Measurements from ENCODE around the gene CD247.

The CD247 gene

DNA sequence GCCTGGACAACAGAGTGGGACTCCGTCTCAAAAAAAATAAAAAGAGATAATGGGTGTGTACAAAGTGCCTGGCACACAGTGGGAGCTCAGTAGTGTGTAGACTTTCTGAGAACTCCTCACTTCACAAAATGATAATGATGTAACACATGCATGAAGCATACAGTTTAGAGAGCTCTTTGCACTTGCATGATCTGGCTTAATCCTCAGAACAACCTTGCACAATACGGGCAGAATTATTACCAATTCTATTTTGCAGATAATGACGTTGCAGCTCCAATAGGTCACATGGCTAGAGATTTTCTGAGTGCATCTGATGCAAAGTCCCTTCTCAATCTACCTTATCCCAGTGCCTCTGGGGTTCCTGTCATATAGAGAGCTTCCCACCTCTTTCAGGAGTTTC is 71.4 kb downstream of the CD247 start:
- Histone ChIP-seq H3K36me3 (ENCODE audit: control insufficient read depth in 4 of 4, insufficient read depth in 4 of 4, low read length in 3 of 4) (no peaks in the 10 kb centered on the region), H3K4me1 (ENCODE audit: control extremely low read depth in 1 of 4, control insufficient read depth in 4 of 4, insufficient read depth in 4 of 4, low read length in 3 of 4) (peaks cover 12 to 19% (median 17%) of the 10 kb centered on the region in 4 experiments), H3K27me3 (replicated peaks in 2 of 5; ENCODE audit: control insufficient read depth in 4 of 5, insufficient read depth in 5 of 5, low read length in 4 of 5) (no peaks in the 10 kb centered on the region), H3K27ac (ENCODE audit: insufficient read depth in 1 of 2, low read depth in 1 of 2, low read length in 2 of 2, poor library complexity in 1 of 2, severe bottlenecking in 2 of 2) (no peak overlapping the region), H3K4me3 (ENCODE audit: control insufficient read depth in 1 of 7, extremely low read depth in 1 of 7, insufficient read depth in 4 of 7, low read depth in 2 of 7, low read length in 6 of 7) (peak overlapping the region in 3 of 7 experiments; percentile 34 to 74 (median 62)), H3K9me3 (ENCODE audit: control extremely low read depth in 1 of 5, control insufficient read depth in 4 of 5, insufficient read depth in 2 of 5, low read depth in 1 of 5, low read length in 4 of 5) (no peaks in the 10 kb centered on the region)
- POLR2A ChIA-PET, result no interaction called here
- CTCF ChIA-PET, result interaction anchor here (0.6 to 2.2 kb wide), 11 partner anchors 9 to 179 kb away, joined by 3 to 8 read pairs (median 3); no protein-coding TSS in a partner anchor
- WGBS (ENCODE audit: insufficient coverage), result 48% methylated on average over 2 of the region's 3 CpGs
- DNase-seq, result no peak

DNA sequence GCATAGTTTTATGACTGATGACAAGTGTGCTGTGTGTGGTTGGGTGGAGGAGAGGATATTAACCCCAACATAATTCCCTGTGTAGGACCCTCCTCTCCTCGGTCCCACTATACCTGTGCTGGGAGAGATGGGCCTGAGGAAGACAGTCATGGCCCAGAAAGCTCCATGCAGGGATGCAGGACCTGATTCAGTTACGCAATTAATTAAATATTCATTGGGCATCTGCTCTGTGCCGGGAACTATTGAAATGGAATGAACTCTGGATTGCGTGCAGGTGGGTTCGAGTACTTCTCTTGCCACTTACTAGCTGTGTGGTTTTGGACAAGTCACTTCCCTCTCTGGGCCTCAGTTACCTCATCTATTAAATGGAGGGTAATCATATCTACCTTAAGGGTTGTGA is 74.6 kb downstream of the CD247 start:
- ChIA-PET POLR2A (no interaction called here), CTCF (interaction anchor here (0.7 to 6.3 kb wide), 15 partner anchors 11 to 377 kb away, joined by 3 to 53 read pairs (median 4); no protein-coding TSS in a partner anchor)
- Histone ChIP-seq H3K9me3 (ENCODE audit: control extremely low read depth in 1 of 5, control insufficient read depth in 4 of 5, insufficient read depth in 2 of 5, low read depth in 1 of 5, low read length in 4 of 5) (no peaks in the 10 kb centered on the region), H3K27me3 (replicated peaks in 2 of 5; ENCODE audit: control insufficient read depth in 4 of 5, insufficient read depth in 5 of 5, low read length in 4 of 5) (peaks cover 0 to 10% (median 0%) of the 10 kb centered on the region in 5 experiments), H3K4me3 (ENCODE audit: control insufficient read depth in 1 of 7, extremely low read depth in 1 of 7, insufficient read depth in 4 of 7, low read depth in 2 of 7, low read length in 6 of 7) (no peak overlapping the region), H3K27ac (ENCODE audit: insufficient read depth in 1 of 2, low read depth in 1 of 2, low read length in 2 of 2, poor library complexity in 1 of 2, severe bottlenecking in 2 of 2) (no peak overlapping the region), H3K4me1 (ENCODE audit: control extremely low read depth in 1 of 4, control insufficient read depth in 4 of 4, insufficient read depth in 4 of 4, low read length in 3 of 4) (peaks cover 12 to 27% (median 27%) of the 10 kb centered on the region in 4 experiments), H3K36me3 (ENCODE audit: control insufficient read depth in 4 of 4, insufficient read depth in 4 of 4, low read length in 3 of 4) (no peaks in the 10 kb centered on the region)
- 93% methylated on average over 2 of the region's 5 CpGs for WGBS (ENCODE audit: insufficient coverage)
- no peak for DNase-seq

- H3K9me3 ChIP-seq (ENCODE audit: control extremely low read depth in 1 of 5, control insufficient read depth in 4 of 5, insufficient read depth in 2 of 5, low read depth in 1 of 5, low read length in 4 of 5), result no peaks in the 10 kb centered on the region
- 95% methylated on average over 6 of the region's 9 CpGs for WGBS (ENCODE audit: insufficient coverage)
- no peak for DNase-seq
- ChIA-PET POLR2A (no interaction called here), CTCF (interaction anchor here (0.8 to 6.3 kb wide), 18 partner anchors 10 to 384 kb away, joined by 3 to 53 read pairs (median 6); no protein-coding TSS in a partner anchor)
- no peak overlapping the region for H3K27ac ChIP-seq (ENCODE audit: insufficient read depth in 1 of 2, low read depth in 1 of 2, low read length in 2 of 2, poor library complexity in 1 of 2, severe bottlenecking in 2 of 2)
- H3K36me3 ChIP-seq (ENCODE audit: control insufficient read depth in 4 of 4, insufficient read depth in 4 of 4, low read length in 3 of 4), result no peaks in the 10 kb centered on the region
- peaks cover 8 to 29% (median 26%) of the 10 kb centered on the region in 4 experiments for H3K4me1 ChIP-seq (ENCODE audit: control extremely low read depth in 1 of 4, control insufficient read depth in 4 of 4, insufficient read depth in 4 of 4, low read length in 3 of 4)
- H3K27me3 ChIP-seq (replicated peaks in 2 of 5; ENCODE audit: control insufficient read depth in 4 of 5, insufficient read depth in 5 of 5, low read length in 4 of 5), result peaks cover 0 to 10% (median 0%) of the 10 kb centered on the region in 5 experiments
- H3K4me3 ChIP-seq (ENCODE audit: control insufficient read depth in 1 of 7, extremely low read depth in 1 of 7, insufficient read depth in 4 of 7, low read depth in 2 of 7, low read length in 6 of 7), result no peak overlapping the region
These were observed 75.3 kb downstream of the CD247 start for GRCh38 chr1:167442854-167443565.

- H3K4me3 ChIP-seq (ENCODE audit: control insufficient read depth in 1 of 7, extremely low read depth in 1 of 7, insufficient read depth in 4 of 7, low read depth in 2 of 7, low read length in 6 of 7), result no peak overlapping the region
- CTCF ChIA-PET, result interaction anchor here (0.9 to 6.3 kb wide), 16 partner anchors 9 to 383 kb away, joined by 3 to 53 read pairs (median 6); no protein-coding TSS in a partner anchor
- 71% methylated on average over 9 of the region's 12 CpGs for WGBS (ENCODE audit: insufficient coverage)
- DNase-seq, result peak; percentile 80 to 89 (median 87)
- POLR2A ChIA-PET, result no interaction called here
- no peaks in the 10 kb centered on the region for H3K9me3 ChIP-seq (ENCODE audit: control extremely low read depth in 1 of 5, control insufficient read depth in 4 of 5, insufficient read depth in 2 of 5, low read depth in 1 of 5, low read length in 4 of 5)
- no peak overlapping the region for H3K27ac ChIP-seq (ENCODE audit: insufficient read depth in 1 of 2, low read depth in 1 of 2, low read length in 2 of 2, poor library complexity in 1 of 2, severe bottlenecking in 2 of 2)
- H3K4me1 ChIP-seq (ENCODE audit: control extremely low read depth in 1 of 4, control insufficient read depth in 4 of 4, insufficient read depth in 4 of 4, low read length in 3 of 4), result peaks cover 5 to 24% (median 19%) of the 10 kb centered on the region in 4 experiments
- no peaks in the 10 kb centered on the region for H3K36me3 ChIP-seq (ENCODE audit: control insufficient read depth in 4 of 4, insufficient read depth in 4 of 4, low read length in 3 of 4)
- H3K27me3 ChIP-seq (replicated peaks in 2 of 5; ENCODE audit: control insufficient read depth in 4 of 5, insufficient read depth in 5 of 5, low read length in 4 of 5), result peaks cover 0 to 10% (median 0%) of the 10 kb centered on the region in 5 experiments
These were observed 76.0 kb downstream of the CD247 start for GRCh38 chr1:167442142-167442848.

DNA sequence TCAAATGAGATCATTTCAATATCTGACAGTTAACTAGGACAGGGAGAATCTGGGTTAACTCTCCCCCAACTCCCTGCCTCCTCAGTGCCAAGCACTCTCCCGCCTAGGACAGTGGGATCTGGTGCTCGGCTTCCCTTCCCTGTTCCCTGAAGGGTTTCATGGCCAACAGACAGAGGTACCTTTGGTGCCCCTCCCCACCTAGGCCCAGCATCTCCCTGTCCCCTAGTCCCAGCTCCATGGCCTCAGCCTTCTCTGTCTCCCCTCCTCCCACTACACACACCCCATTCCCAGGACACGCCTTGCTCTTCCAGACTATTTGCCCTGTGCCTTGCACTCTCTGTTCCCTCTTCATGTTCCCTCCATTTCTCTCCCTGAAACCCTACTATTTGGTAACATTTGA is 77.1 kb downstream of the CD247 start:
- peaks cover 0 to 10% (median 0%) of the 10 kb centered on the region in 5 experiments for H3K27me3 ChIP-seq (replicated peaks in 2 of 5; ENCODE audit: control insufficient read depth in 4 of 5, insufficient read depth in 5 of 5, low read length in 4 of 5)

GRCh38 chr1:167440776-167441175 is 77.6 kb downstream of the CD247 start:
- POLR2A ChIA-PET, result interaction anchor here (1.4 kb wide), 1 partner anchor 15 kb away, joined by 5 read pairs; no protein-coding TSS in a partner anchor

More for the DNA sequence above, 77.1 kb downstream of the CD247 start:
- no peak for DNase-seq
- no peak overlapping the region for H3K4me3 ChIP-seq (ENCODE audit: control insufficient read depth in 1 of 7, extremely low read depth in 1 of 7, insufficient read depth in 4 of 7, low read depth in 2 of 7, low read length in 6 of 7)
- ChIA-PET POLR2A (no interaction called here), CTCF (interaction anchor here (0.7 to 6.3 kb wide), 17 partner anchors 8 to 382 kb away, joined by 3 to 53 read pairs (median 6); no protein-coding TSS in a partner anchor)
- WGBS (ENCODE audit: insufficient coverage), result 96% methylated on average over 3 of the region's 3 CpGs
- peaks cover 0 to 19% (median 14%) of the 10 kb centered on the region in 4 experiments for H3K4me1 ChIP-seq (ENCODE audit: control extremely low read depth in 1 of 4, control insufficient read depth in 4 of 4, insufficient read depth in 4 of 4, low read length in 3 of 4)
- H3K27ac ChIP-seq (ENCODE audit: insufficient read depth in 1 of 2, low read depth in 1 of 2, low read length in 2 of 2, poor library complexity in 1 of 2, severe bottlenecking in 2 of 2), result no peak overlapping the region
- H3K9me3 ChIP-seq (ENCODE audit: control extremely low read depth in 1 of 5, control insufficient read depth in 4 of 5, insufficient read depth in 2 of 5, low read depth in 1 of 5, low read length in 4 of 5), result no peaks in the 10 kb centered on the region
- no peaks in the 10 kb centered on the region for H3K36me3 ChIP-seq (ENCODE audit: control insufficient read depth in 4 of 4, insufficient read depth in 4 of 4, low read length in 3 of 4)

More at GRCh38 chr1:167440776-167441175, 77.6 kb downstream of the CD247 start:
- H3K27me3 ChIP-seq (replicated peaks in 2 of 5; ENCODE audit: control insufficient read depth in 4 of 5, insufficient read depth in 5 of 5, low read length in 4 of 5), result peaks cover 0 to 10% (median 0%) of the 10 kb centered on the region in 5 experiments
- CTCF ChIA-PET, result interaction anchor here (0.7 to 6.3 kb wide), 17 partner anchors 8 to 381 kb away, joined by 3 to 53 read pairs (median 6); no protein-coding TSS in a partner anchor
- no peak overlapping the region for H3K4me3 ChIP-seq (ENCODE audit: control insufficient read depth in 1 of 7, extremely low read depth in 1 of 7, insufficient read depth in 4 of 7, low read depth in 2 of 7, low read length in 6 of 7)
- no peaks in the 10 kb centered on the region for H3K36me3 ChIP-seq (ENCODE audit: control insufficient read depth in 4 of 4, insufficient read depth in 4 of 4, low read length in 3 of 4)
- WGBS (ENCODE audit: insufficient coverage), result 97% methylated on average over 6 of the region's 8 CpGs
- H3K27ac ChIP-seq (ENCODE audit: insufficient read depth in 1 of 2, low read depth in 1 of 2, low read length in 2 of 2, poor library complexity in 1 of 2, severe bottlenecking in 2 of 2), result no peak overlapping the region
- peaks cover 0 to 19% (median 14%) of the 10 kb centered on the region in 4 experiments for H3K4me1 ChIP-seq (ENCODE audit: control extremely low read depth in 1 of 4, control insufficient read depth in 4 of 4, insufficient read depth in 4 of 4, low read length in 3 of 4)
- no peaks in the 10 kb centered on the region for H3K9me3 ChIP-seq (ENCODE audit: control extremely low read depth in 1 of 5, control insufficient read depth in 4 of 5, insufficient read depth in 2 of 5, low read depth in 1 of 5, low read length in 4 of 5)
- DNase-seq, result no peak
